Fibroblast of peridontal ligament (primary cell): ENCODE results near the gene BMP8B.

Experiments used
- DNase-seq: peaks from one replicate; pipeline ENCODE4 v3.0.0-alpha.2; 2010; ENCODE audit errors: extremely low read depth

Gene BMP8B

DNA sequence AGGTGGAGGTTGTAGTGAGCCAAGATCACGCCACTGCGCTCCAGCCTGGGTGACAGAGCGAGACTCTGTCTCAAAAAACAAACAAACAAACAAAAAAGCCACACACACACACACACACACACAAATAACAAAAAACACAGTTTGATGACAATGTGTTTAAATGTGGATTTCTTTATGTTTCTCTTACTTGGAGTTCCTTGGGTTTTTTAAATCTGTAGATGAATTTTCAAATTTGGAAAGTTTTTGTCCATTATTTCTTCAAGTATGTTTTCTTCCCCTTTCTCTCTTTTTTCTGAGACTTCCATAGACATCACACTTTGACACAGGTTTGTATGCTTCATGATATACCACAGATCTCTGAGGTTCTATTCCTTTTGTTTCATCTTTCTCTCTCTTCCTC, 62.1 kb downstream of the BMP8B start:
- DNase-seq: no peak

DNA sequence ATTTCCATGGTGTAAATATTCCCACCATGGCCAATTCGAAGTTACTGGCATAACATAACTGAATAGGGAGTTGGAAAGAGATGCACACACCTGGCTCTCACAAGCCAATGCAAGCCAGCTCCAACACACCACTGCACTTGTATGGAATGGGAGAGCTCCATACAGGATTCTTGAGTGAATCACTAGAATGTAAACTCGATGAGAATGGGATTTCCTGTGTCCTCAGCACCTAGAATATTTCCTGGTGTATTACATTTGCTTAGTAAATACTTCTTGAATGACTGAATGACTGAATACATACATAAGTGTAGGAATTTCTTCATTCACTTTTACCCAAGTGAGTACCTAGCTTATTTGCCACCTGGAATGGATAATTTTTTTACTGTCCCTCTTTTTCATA, 66.2 kb downstream of the BMP8B start:
- DNase-seq: no peak

- DNase-seq: no peak
Observed at GRCh38 chr1:39721664-39722063, 67.0 kb downstream of the BMP8B start.

GRCh38 chr1:39720094-39720999, 68.3 kb downstream of the BMP8B start:
- DNase-seq: peak; percentile 86

DNA sequence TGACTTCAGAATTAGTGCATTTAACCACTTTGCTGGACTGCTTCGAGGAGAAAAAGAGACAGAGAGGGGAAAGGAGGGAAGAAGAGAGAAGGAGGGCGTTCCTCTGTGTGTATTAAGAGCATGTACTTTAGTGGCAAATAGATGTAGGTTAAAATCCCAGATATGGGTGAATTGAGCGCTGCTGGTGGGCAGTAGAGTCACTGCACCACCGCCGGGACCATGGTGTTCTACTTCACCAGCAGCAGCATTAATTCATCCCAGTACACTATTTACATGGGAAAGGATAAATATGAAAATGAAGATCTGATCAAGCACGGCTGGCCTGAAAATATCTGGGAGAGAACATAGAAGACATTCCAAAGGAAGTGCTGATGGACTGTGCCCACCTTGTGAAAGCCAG, 70.9 kb downstream of the BMP8B start:
- DNase-seq: no peak

GRCh38 chr1:39713557-39713956, 75.1 kb downstream of the BMP8B start:
- no peak for DNase-seq

GRCh38 chr1:39711966-39712340, 76.7 kb downstream of the BMP8B start:
- DNase-seq: no peak

DNA sequence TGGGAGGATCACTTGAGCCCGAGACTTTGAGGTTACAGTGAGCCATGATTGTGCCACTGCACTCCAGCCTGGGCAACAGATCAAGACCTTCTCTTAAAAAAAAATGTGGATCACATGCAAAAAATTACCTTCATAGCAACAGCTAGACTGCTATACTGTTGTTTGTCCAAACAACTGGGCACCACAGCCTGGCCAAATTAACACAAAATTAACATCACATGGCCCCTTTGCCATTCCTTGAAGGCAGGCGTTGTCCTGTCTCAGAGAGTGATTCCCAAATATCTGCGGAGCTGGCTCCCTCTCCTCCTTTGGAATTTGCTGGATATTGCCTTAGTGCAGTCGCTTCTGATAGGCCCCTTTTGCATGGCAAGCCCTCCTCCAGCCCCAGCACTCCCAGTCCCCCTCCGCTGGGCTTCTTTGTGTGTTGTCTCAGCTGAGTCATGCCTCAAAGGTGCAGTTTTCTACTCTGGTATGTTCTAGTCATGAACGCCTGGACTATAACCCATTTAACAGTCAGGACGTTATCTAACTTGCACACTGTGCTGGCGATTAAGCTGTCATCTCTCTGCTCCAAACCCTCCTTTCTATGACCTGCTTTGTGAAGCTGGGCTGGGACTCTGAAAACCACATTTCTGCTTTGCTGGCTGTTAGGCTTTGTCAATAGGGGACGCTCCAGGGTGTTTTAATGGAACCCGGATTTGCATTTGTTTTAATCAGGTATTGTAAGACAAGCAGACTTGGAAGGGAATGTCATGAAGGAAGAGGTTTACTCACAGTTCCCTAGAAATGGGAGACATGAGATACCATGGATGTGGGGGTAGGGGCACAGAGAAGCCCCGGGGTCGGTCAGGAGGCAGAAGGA, 77.3 kb downstream of the BMP8B start:
- DNase-seq: no peak

- DNase-seq: no peak
Observed at GRCh38 chr1:39707506-39707905, 81.2 kb downstream of the BMP8B start.
